Skeletal muscle satellite cell (primary cell): ENCODE data around the gene TP73.

Experiments used
- H3K27me3 ChIP-seq: 2 replicates; pipeline ENCODE4 v1.7.0; 2013; ENCODE audit warnings: low read length; ENCODE audit not compliant: control insufficient read depth, insufficient read depth
- H3K36me3 ChIP-seq: 2 replicates; pipeline ENCODE4 v1.7.0; 2013; ENCODE audit warnings: mild to moderate bottlenecking, control low read depth, low read length; ENCODE audit not compliant: insufficient read depth
- H3K4me1 ChIP-seq: 2 replicates; pipeline ENCODE4 v1.7.0; 2013; ENCODE audit warnings: low read length; ENCODE audit not compliant: control insufficient read depth, insufficient read depth
- H3K4me2 ChIP-seq: 2 replicates; pipeline ENCODE4 v1.7.0; 2013; ENCODE audit warnings: mild to moderate bottlenecking, low read length
- H3K4me3 ChIP-seq: 2 replicates; pipeline ENCODE4 v1.7.0; 2013; ENCODE audit warnings: low read length
- H3K9ac ChIP-seq: 2 replicates; pipeline ENCODE4 v1.7.0; 2013; ENCODE audit warnings: mild to moderate bottlenecking, low read depth, low read length, moderate library complexity
- H3K9me3 ChIP-seq: replicated peaks from 2 replicates; pipeline ENCODE4 v1.7.0; 2013; ENCODE audit warnings: mild to moderate bottlenecking, control low read depth, low read length

The TP73 gene

GRCh38 chr1:3712573-3713535 is 60.5 kb downstream of the TP73 start:
- no peaks in the 10 kb centered on the region for H3K9me3 ChIP-seq
- no peaks in the 10 kb centered on the region for H3K36me3 ChIP-seq
- H3K4me1 ChIP-seq = no peaks in the 10 kb centered on the region
- H3K27me3 ChIP-seq = peaks cover 69% of the 10 kb centered on the region
- no peak overlapping the region for H3K9ac ChIP-seq
- H3K4me2 ChIP-seq = no peak overlapping the region
- H3K4me3 ChIP-seq = no peak overlapping the region

- no peaks in the 10 kb centered on the region for H3K36me3 ChIP-seq
- peaks cover 64% of the 10 kb centered on the region for H3K27me3 ChIP-seq
- H3K9ac ChIP-seq = no peak overlapping the region
- H3K4me1 ChIP-seq = no peaks in the 10 kb centered on the region
- H3K4me2 ChIP-seq = no peak overlapping the region
- no peak overlapping the region for H3K4me3 ChIP-seq
- H3K9me3 ChIP-seq = no peaks in the 10 kb centered on the region
Observed at GRCh38 chr1:3713840-3714239, 61.5 kb downstream of the TP73 start.

GRCh38 chr1:3714284-3714741 is 62.0 kb downstream of the TP73 start:
- H3K36me3 ChIP-seq = no peaks in the 10 kb centered on the region
- H3K4me3 ChIP-seq = no peak overlapping the region
- no peaks in the 10 kb centered on the region for H3K4me1 ChIP-seq
- H3K27me3 ChIP-seq = peaks cover 67% of the 10 kb centered on the region
- no peak overlapping the region for H3K9ac ChIP-seq
- H3K4me2 ChIP-seq = no peak overlapping the region
- H3K9me3 ChIP-seq = no peaks in the 10 kb centered on the region

- no peak overlapping the region for H3K4me2 ChIP-seq
- no peaks in the 10 kb centered on the region for H3K36me3 ChIP-seq
- no peaks in the 10 kb centered on the region for H3K9me3 ChIP-seq
- H3K27me3 ChIP-seq = peaks cover 67% of the 10 kb centered on the region
- H3K9ac ChIP-seq = no peak overlapping the region
- no peaks in the 10 kb centered on the region for H3K4me1 ChIP-seq
- no peak overlapping the region for H3K4me3 ChIP-seq
Observed at GRCh38 chr1:3714814-3715213, 62.5 kb downstream of the TP73 start.

- H3K4me2 ChIP-seq = no peak overlapping the region
- no peak overlapping the region for H3K4me3 ChIP-seq
- peaks cover 58% of the 10 kb centered on the region for H3K27me3 ChIP-seq
- no peaks in the 10 kb centered on the region for H3K9me3 ChIP-seq
- H3K9ac ChIP-seq = no peak overlapping the region
- no peaks in the 10 kb centered on the region for H3K4me1 ChIP-seq
- H3K36me3 ChIP-seq = no peaks in the 10 kb centered on the region
Observed at GRCh38 chr1:3716351-3716750, 64.0 kb downstream of the TP73 start.

- Histone ChIP-seq H3K36me3 (no peaks in the 10 kb centered on the region), H3K4me3 (no peak overlapping the region), H3K9ac (no peak overlapping the region), H3K9me3 (no peaks in the 10 kb centered on the region), H3K4me2 (no peak overlapping the region), H3K4me1 (no peaks in the 10 kb centered on the region), H3K27me3 (peaks cover 50% of the 10 kb centered on the region)
Observed at GRCh38 chr1:3717041-3717714, 64.9 kb downstream of the TP73 start.

GRCh38 chr1:3717715-3718601 is 65.6 kb downstream of the TP73 start:
- H3K4me3 ChIP-seq = no peak overlapping the region
- no peaks in the 10 kb centered on the region for H3K9me3 ChIP-seq
- H3K9ac ChIP-seq = no peak overlapping the region
- H3K27me3 ChIP-seq = peaks cover 44% of the 10 kb centered on the region
- H3K4me2 ChIP-seq = no peak overlapping the region
- H3K4me1 ChIP-seq = no peaks in the 10 kb centered on the region
- H3K36me3 ChIP-seq = no peaks in the 10 kb centered on the region

- Histone ChIP-seq H3K9me3 (no peaks in the 10 kb centered on the region), H3K4me3 (no peak overlapping the region), H3K4me2 (no peak overlapping the region), H3K36me3 (no peaks in the 10 kb centered on the region), H3K9ac (no peak overlapping the region), H3K27me3 (peaks cover 36% of the 10 kb centered on the region), H3K4me1 (no peaks in the 10 kb centered on the region)
Observed at GRCh38 chr1:3718764-3719163, 66.4 kb downstream of the TP73 start.

GRCh38 chr1:3721955-3722465 is 69.7 kb downstream of the TP73 start:
- H3K9ac ChIP-seq = no peak overlapping the region
- no peaks in the 10 kb centered on the region for H3K4me1 ChIP-seq
- H3K9me3 ChIP-seq = no peaks in the 10 kb centered on the region
- H3K4me2 ChIP-seq = no peak overlapping the region
- H3K27me3 ChIP-seq = peaks cover 9% of the 10 kb centered on the region
- no peaks in the 10 kb centered on the region for H3K36me3 ChIP-seq
- H3K4me3 ChIP-seq = no peak overlapping the region

- no peak overlapping the region for H3K4me2 ChIP-seq
- no peak overlapping the region for H3K4me3 ChIP-seq
- no peak overlapping the region for H3K9ac ChIP-seq
- H3K9me3 ChIP-seq = no peaks in the 10 kb centered on the region
- H3K27me3 ChIP-seq = peaks cover 9% of the 10 kb centered on the region
- no peaks in the 10 kb centered on the region for H3K4me1 ChIP-seq
- no peaks in the 10 kb centered on the region for H3K36me3 ChIP-seq
Observed at GRCh38 chr1:3722846-3723245, 70.5 kb downstream of the TP73 start.
